Heart right ventricle (tissue), 16 donors: ENCODE results near the gene MAP7D3. TPM values are rescaled to one million over a fixed set of nuclear protein-coding genes. Genes with fewer than 3 reads are reported as not detected.
A peak's percentile ranks its signal among the peaks of the same experiment; 100 is the strongest.
"Not testable (repeated sequence)": the region's sequence is repeated elsewhere in the genome, so short reads cannot be mapped to it uniquely, and the experiment has no call there.

Source experiments
- ATAC-seq, 8 donors: fragments of 200-7000 bp; cut with Tn5 transposase; one replicate each; pipeline ENCODE4 v1.9.1; 2020; ENCODE audit warnings: mild to moderate bottlenecking in 8 of 8, moderate library complexity in 8 of 8, moderate number of reproducible peaks in 1 of 8
- DNase-seq, 2 donors: peaks; one replicate each; pipeline ENCODE4 v3.0.0-alpha.2; 2020
- H3K27ac ChIP-seq, 10 donors: fragments of 200-600 bp; sonication (generic) in 2 of 10; one replicate each; pipeline versions ENCODE4 v1.5.0 to v1.8.0; 2020 to 2022; ENCODE audit warnings: mild to moderate bottlenecking in 3 of 10
- H3K27me3 ChIP-seq, 7 donors: fragments of 200-600 bp; one replicate each; pipeline ENCODE4 v1.8.0; 2021 to 2022; ENCODE audit warnings: mild to moderate bottlenecking in 2 of 7
- H3K36me3 ChIP-seq, 9 donors: fragments of 200-600 bp; sonication (generic) in 1 of 9; one replicate each; pipeline versions ENCODE4 v1.5.0 to v1.8.0; 2020 to 2022; ENCODE audit warnings: mild to moderate bottlenecking in 2 of 9
- H3K4me1 ChIP-seq, 9 donors: fragments of 200-600 bp; sonication (generic) in 1 of 9; one replicate each; pipeline versions ENCODE4 v1.5.0 to v1.8.0; 2020 to 2022; ENCODE audit warnings: mild to moderate bottlenecking in 4 of 9
- H3K4me3 ChIP-seq, 10 donors: fragments of 200-600 bp; sonication (generic) in 2 of 10; one replicate each; pipeline versions ENCODE4 v1.5.0 to v1.8.0; 2020 to 2022; ENCODE audit warnings: mild to moderate bottlenecking in 7 of 10, moderate library complexity in 2 of 10
- H3K9me3 ChIP-seq, 11 donors: fragments of 200-600 bp in 10 of 11; sonication (generic) in 2 of 11; one replicate each; pipeline versions ENCODE4 v1.5.0 to v1.8.0; 2013 to 2022; ENCODE audit warnings: mild to moderate bottlenecking in 2 of 11, control low read depth in 1 of 11, moderate library complexity in 1 of 11
- CTCF ChIP-seq, 9 donors: fragments of 200-600 bp; sonication (generic) in 2 of 9; IDR thresholded peaks; one replicate each; pipeline versions ENCODE4 v1.5.0 to v1.8.0; 2021 to 2022; ENCODE audit warnings: antibody characterized with exemption in 9 of 9, mild to moderate bottlenecking in 5 of 9, moderate library complexity in 1 of 9
- WGBS, 2 donors: extraction: QIAGEN DNeasy Blood & Tissue Kit; methylation state at CpG; one replicate each; pipeline ENCODE4 v1.1.7; 2013; ENCODE audit warnings: inconsistent platforms in 1 of 2; 5-methylcytosine and 5-hydroxymethylcytosine counted together
- intact Hi-C, 10 donors: fragments of 100-400 bp; cut with DNase I; formaldehyde crosslinking; loops; one replicate each; pipeline versions ENCODE4 v1.11.1 to v1.14.2; 2022
- polyA plus RNA-seq, 2 donors: library from polyadenylated mRNA; stranded (reverse); fragments of 200-250 nt; gene quantifications; one replicate each; pipeline ENCODE4 v1.2.3, GENCODE V29; 2013
- total RNA-seq, 10 donors: library from RNA; stranded (reverse); fragmentation: NEBNext Ultra II Directional in 3 of 10; extraction: Animal tissue kit (Norgen Biotek cat#: 25700) in 3 of 10; gene quantifications; one replicate each; pipeline versions ENCODE4 v1.2.1 to v1.2.4, GENCODE V29; 2021 to 2023
- donor health status: Arrhythmogenic right ventricular cardiomyopathy.
- donor health status: ischemic (EF 13 %, LVEDD 7.1; RV severe dilation, severe dysfunction).
- donor health status: healthy with polysubstance abuse.
- donor health status: DM: no; HTN: yes; CAD: no.
- donor health status: DM: no; HTN: no; CAD: no.
- donor health status: ischemic (EF 25% LVEDD 6.9; RV normal size, moderate dysfunction).
- donor health status: ischemic (EF 25% LVEDD 5.7; RV mildly dilated, moderate dysfunction).
- donor health status: healthy.
- donor health status: DM: yes; HTN: yes; CAD: no.
- donor health status: Ischemic cardiomyopathy.
- donor health status: ischemic (EF 35%, LVEDD 5.7; RV mildly dilated, moderate dysfunction).
- donor health status: nonischemic (EF 11% LVEDD 7.7; RV severe dilation, severe dysfunction).
- donor health status: DM: yes; HTN: yes; CAD: no.
- donor health status: PGD.
- donor health status: ischemic (EF 29% LVEDD 5.4; RV normal size, mild dysfunction).
- donor health status: nonischemic (EF 23%, LVEDD 6.1; RV moderate dilation, normal function).

MAP7D3 gene
- total and polyA plus RNA-seq, 12 donors: 8.1 to 16.2 (median 14.0) TPM

- TF ChIP-seq CTCF (IDR thresholded peaks at IDR 0.05): no peak
- DNase-seq: no peak
- H3K36me3 ChIP-seq: peaks cover 0 to 11% (median 0%) of the 10 kb centered on the region in 9 donors
- H3K27ac ChIP-seq: peak overlapping the region in 9 of 10 donors; percentile 77 to 89 (median 81)
- intact Hi-C loops: loop anchor here in 2 of 10 donors (5.0 to 10.0 kb wide), 2 partner anchors 38 to 244 kb away; partner anchors contain the start of gene HTATSF1 (in 1 of the 2)
- H3K4me3 ChIP-seq: peak overlapping the region; percentile 60 to 83 (median 78)
- peak; percentile 44 to 73 (median 61) for ATAC-seq
- H3K4me1 ChIP-seq: peaks cover 0 to 13% (median 5%) of the 10 kb centered on the region in 9 donors
- 6 to 8% methylated on average over 33 to 51 of the region's 53 CpGs for WGBS, 2 donors
- H3K9me3 ChIP-seq: no peaks in the 10 kb centered on the region
- H3K27me3 ChIP-seq: peaks cover 0 to 28% (median 0%) of the 10 kb centered on the region in 7 donors
Observed at GRCh38 chrX:136250191-136251040, 784 bp downstream of the MAP7D3 start.

DNA sequence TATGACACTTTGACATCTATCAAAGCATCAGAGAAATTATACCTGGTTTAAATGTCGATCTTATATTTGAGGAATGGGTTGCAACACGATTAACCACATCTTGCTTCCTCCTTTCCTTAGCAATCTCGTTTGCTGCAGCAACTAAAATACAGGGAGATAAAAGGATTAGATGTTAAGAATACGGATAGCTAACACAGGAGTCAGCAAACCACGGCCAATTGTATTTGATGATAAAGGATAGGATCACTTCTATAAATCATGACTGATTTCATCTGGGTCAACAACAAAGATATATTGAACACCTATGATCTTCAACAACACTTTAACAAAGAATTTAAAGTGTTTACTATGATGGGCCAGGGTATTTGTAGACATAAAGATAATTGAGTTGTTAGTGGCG, 5.0 kb downstream of the MAP7D3 start:
- Histone ChIP-seq H3K27me3 (peaks cover 0 to 28% (median 0%) of the 10 kb centered on the region in 7 donors), H3K4me1 (peaks cover 0 to 10% (median 5%) of the 10 kb centered on the region in 9 donors), H3K4me3 (no peak overlapping the region), H3K36me3 (peaks cover 0 to 52% (median 0%) of the 10 kb centered on the region in 9 donors), H3K9me3 (no peaks in the 10 kb centered on the region), H3K27ac (no peak overlapping the region)
- intact Hi-C loops: no loop called here
- WGBS, 2 donors: 77 to 81% methylated on average over 6 of the region's 6 CpGs
- ATAC-seq (no peak), DNase-seq (no peak)
- no peak for TF ChIP-seq CTCF (IDR thresholded peaks at IDR 0.05)

- peaks cover 0 to 93% (median 9%) of the 10 kb centered on the region in 9 donors for H3K36me3 ChIP-seq
- 98 to 100% methylated on average over 2 to 3 of the region's 4 CpGs for WGBS, 2 donors
- ATAC-seq, H3K9me3 ChIP-seq, H3K4me1 ChIP-seq, H3K4me3 ChIP-seq, intact Hi-C loops, H3K27ac ChIP-seq, DNase-seq, H3K27me3 ChIP-seq: not testable (repeated sequence)
Observed at GRCh38 chrX:136237849-136238248, 13.4 kb downstream of the MAP7D3 start.

DNA sequence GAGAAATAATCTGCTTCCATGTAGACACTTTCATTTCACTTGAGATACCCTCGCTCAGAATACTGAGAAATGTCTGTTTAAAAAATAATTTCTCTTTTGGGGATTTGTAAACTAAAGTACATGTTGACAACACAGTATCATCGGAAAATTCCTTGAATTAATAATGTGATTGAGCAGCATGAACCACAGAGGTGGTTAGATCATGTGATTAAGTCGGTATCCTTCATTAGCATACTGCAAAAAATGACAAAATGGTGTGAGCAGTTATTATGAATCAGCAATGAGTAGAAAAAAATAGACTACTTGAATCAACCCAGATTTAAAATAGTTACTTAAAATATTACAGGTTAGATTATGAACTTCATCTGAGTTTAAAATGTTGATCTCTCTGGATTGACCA, 14.1 kb downstream of the MAP7D3 start:
- no peak for ATAC-seq
- no peaks in the 10 kb centered on the region for H3K4me1 ChIP-seq
- peaks cover 0 to 7% (median 0%) of the 10 kb centered on the region in 7 donors for H3K27me3 ChIP-seq
- no peak overlapping the region for H3K27ac ChIP-seq
- WGBS, 2 donors: 87 to 92% methylated on average over 3 of the region's 3 CpGs
- DNase-seq: no peak
- no peak for TF ChIP-seq CTCF (IDR thresholded peaks at IDR 0.05)
- no peaks in the 10 kb centered on the region for H3K9me3 ChIP-seq
- intact Hi-C loops: no loop called here
- no peak overlapping the region for H3K4me3 ChIP-seq
- H3K36me3 ChIP-seq: peaks cover 0 to 93% (median 9%) of the 10 kb centered on the region in 9 donors

DNA sequence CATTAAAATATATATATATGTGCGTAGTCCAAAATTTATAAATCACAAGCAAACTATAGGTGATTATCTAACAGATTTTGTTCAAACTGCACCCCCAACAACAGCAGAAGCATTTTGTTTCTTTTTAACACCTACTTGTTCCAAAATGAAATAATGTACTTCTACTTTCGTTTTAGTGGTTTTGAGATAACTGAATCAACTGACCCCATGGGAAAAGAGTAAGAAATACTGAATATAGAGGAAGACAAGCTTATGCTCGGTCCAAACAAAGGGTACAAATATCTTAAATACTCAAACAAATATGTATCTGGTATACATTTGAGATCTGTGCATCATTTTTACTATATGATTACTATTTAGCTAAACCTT, 22.4 kb downstream of the MAP7D3 start:
- ATAC-seq (no peak), DNase-seq (no peak)
- H3K27ac ChIP-seq: no peak overlapping the region
- peaks cover 0 to 16% (median 0%) of the 10 kb centered on the region in 7 donors for H3K27me3 ChIP-seq
- H3K9me3 ChIP-seq: no peaks in the 10 kb centered on the region
- TF ChIP-seq CTCF (IDR thresholded peaks at IDR 0.05): no peak
- WGBS, 2 donors: 69 to 70% methylated on average over 3 of the region's 3 CpGs
- H3K36me3 ChIP-seq: peaks cover 0 to 94% (median 6%) of the 10 kb centered on the region in 9 donors
- intact Hi-C loops: no loop called here
- peaks cover 0 to 5% (median 0%) of the 10 kb centered on the region in 9 donors for H3K4me1 ChIP-seq
- H3K4me3 ChIP-seq: no peak overlapping the region
